Muscle layer of duodenum (tissue), 2 donors: ENCODE results near the gene SPATA7.

Source experiments
- H3K27ac ChIP-seq: one replicate; pipeline ENCODE4 v1.7.0; 2013; ENCODE audit warnings: mild to moderate bottlenecking, low read length
- H3K27me3 ChIP-seq: one replicate; pipeline ENCODE4 v1.7.0; 2013; ENCODE audit warnings: low read depth, mild to moderate bottlenecking, control low read depth, low read length
- H3K36me3 ChIP-seq, 2 donors: one replicate each; pipeline ENCODE4 v1.7.0; 2013; ENCODE audit warnings: low read length in 2 of 2, control low read depth in 1 of 2, mild to moderate bottlenecking in 1 of 2; ENCODE audit not compliant: insufficient read depth in 2 of 2, control insufficient read depth in 1 of 2
- H3K4me1 ChIP-seq, 2 donors: one replicate each; pipeline ENCODE4 v1.7.0; 2013; ENCODE audit warnings: low read length in 2 of 2, mild to moderate bottlenecking in 2 of 2, control low read depth in 1 of 2, moderate library complexity in 1 of 2; ENCODE audit not compliant: insufficient read depth in 2 of 2, control insufficient read depth in 1 of 2
- H3K4me3 ChIP-seq, 2 donors: one replicate each; pipeline ENCODE4 v1.7.0; 2013; ENCODE audit warnings: low read length in 2 of 2, low read depth in 1 of 2, mild to moderate bottlenecking in 1 of 2
- H3K9me3 ChIP-seq, 2 donors: one replicate each; pipeline ENCODE4 v1.7.0; 2013; ENCODE audit warnings: low read length in 2 of 2, control low read depth in 1 of 2, mild to moderate bottlenecking in 1 of 2; ENCODE audit not compliant: control insufficient read depth in 1 of 2
- donor health status: healthy.

The SPATA7 gene, protein sequence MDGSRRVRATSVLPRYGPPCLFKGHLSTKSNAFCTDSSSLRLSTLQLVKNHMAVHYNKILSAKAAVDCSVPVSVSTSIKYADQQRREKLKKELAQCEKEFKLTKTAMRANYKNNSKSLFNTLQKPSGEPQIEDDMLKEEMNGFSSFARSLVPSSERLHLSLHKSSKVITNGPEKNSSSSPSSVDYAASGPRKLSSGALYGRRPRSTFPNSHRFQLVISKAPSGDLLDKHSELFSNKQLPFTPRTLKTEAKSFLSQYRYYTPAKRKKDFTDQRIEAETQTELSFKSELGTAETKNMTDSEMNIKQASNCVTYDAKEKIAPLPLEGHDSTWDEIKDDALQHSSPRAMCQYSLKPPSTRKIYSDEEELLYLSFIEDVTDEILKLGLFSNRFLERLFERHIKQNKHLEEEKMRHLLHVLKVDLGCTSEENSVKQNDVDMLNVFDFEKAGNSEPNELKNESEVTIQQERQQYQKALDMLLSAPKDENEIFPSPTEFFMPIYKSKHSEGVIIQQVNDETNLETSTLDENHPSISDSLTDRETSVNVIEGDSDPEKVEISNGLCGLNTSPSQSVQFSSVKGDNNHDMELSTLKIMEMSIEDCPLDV

DNA sequence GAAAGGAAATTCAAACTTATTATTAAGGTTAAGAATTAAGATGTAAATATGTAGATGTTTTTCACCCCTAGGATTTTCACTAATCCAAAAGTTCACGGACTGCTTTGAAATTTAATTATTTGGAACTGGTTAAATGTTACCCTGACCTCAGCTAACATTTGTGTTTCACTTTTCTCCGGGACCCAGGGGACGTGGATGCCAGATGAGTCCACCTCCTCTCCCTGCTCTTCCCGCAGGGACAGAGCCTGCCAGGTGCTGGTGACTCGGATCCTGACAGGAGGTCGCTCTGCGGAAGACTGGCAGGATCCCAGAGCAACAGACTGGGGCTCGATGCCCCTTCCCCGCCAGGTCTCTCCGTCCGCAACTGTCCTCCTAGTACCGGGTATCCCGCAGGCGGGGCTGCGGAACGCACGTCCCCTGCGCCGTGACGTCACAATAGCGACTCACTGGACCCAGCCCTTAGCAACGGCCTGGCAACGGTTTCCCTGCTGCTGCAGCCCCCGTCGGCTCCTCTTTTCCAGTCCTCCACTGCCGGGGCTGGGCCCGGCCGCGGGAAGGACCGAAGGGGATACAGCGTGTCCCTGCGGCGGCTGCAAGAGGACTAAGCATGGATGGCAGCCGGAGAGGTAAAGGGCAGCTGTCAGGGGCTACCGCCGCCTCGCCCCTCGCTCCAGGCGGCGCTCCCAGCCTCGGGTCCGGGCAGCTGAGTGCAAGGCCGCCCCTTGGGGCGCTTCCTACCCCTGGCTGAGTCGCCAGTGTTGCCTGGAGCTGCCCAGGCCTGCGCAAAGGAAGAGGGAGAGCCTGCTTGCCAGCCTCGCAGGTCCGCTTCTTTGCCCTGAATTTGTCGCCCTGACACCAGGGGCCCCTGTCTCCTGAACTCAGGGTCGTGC lies at the start of gene SPATA7:
TSS of gene SPATA7 (plus strand) at position 446 of the 890 bp plus-strand sequence. CDS start at position 608, 162 bp downstream.
- no peaks in the 10 kb centered on the region for H3K9me3 ChIP-seq
- H3K4me3 ChIP-seq = peak within 1 kb of the TSS; percentile 97 to 98

DNA sequence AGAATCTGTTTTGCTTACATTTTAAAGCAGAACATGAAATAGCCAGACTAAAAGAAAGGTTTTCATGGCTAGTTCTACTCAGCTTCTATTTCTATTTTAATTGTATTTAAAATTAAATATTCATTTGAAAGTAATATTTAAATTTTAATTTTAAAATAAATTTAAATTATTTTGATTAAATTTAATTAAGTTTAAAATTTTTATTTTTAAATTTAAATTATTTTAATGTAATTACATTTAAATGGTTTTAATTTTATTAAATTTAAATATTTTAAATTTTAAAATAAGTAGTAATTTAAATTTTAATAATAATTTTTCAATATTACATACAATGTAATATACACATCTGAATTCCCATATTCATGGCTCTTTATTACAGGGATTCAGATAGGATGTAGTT lies 45.1 kb upstream of the SPATA7 start:
- Histone ChIP-seq H3K4me3 (no peak overlapping the region), H3K4me1 (no peaks in the 10 kb centered on the region), H3K27me3 (no peaks in the 10 kb centered on the region), H3K36me3 (no peaks in the 10 kb centered on the region), H3K9me3 (no peaks in the 10 kb centered on the region), H3K27ac (no peak overlapping the region)

More for the DNA sequence above, at the start of gene SPATA7:
- no peaks in the 10 kb centered on the region for H3K36me3 ChIP-seq
- peaks cover 7 to 12% of the 10 kb centered on the region in 2 donors for H3K4me1 ChIP-seq
- H3K27ac ChIP-seq = peak within 1 kb of the TSS; percentile 76
- H3K27me3 ChIP-seq = no peaks in the 10 kb centered on the region

DNA sequence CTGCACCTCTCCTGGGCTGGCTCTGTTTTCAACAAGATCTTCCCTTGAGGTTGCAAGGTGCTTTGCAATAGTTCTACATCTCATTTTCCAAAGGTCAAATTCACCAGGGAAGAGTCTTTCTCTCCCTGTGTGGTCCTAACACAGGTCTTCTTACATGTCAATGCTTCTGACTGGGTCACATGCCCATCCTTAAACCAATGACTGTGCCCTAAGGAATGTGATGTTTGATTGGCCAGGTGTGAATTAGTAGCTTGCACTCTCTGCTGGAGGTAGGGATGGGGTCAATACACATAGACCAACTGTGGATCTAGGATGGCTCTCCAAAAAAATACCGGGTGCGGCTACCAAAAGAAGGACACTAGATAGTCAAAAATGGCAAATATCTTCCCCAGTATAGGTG lies 42.5 kb upstream of the SPATA7 start:
- no peak overlapping the region for H3K27ac ChIP-seq
- H3K36me3 ChIP-seq = no peaks in the 10 kb centered on the region
- no peaks in the 10 kb centered on the region for H3K27me3 ChIP-seq
- no peaks in the 10 kb centered on the region for H3K9me3 ChIP-seq
- H3K4me1 ChIP-seq = no peaks in the 10 kb centered on the region
- no peak overlapping the region for H3K4me3 ChIP-seq

DNA sequence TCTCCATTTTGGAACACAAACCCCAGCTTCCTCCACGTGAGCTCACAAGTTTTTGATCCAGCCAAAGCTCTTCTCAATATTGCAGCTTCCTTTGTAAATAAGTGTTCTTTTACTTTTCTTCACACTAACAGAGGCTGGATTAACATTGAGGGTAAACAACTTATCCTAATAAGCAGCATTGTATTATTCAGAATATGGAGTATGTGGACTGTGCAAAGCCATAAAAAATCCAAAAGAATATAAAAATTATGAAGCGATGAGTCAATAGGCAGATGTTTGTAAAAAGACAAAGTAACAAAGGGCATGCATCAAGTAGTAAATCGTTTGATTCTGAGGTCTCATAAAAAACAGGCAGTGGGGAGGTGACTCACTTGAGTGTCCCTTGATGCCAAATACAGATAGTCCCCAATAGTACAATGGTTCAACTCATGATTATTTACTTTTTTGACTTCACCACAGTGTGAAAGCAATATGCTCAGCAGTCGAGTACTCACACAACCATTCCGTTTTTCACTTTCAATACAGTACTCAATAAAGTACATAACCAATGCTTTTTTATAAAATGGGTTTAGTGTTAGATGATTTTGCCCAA lies 39.3 kb upstream of the SPATA7 start:
- Histone ChIP-seq H3K4me1 (no peaks in the 10 kb centered on the region), H3K36me3 (no peaks in the 10 kb centered on the region), H3K27me3 (no peaks in the 10 kb centered on the region), H3K4me3 (no peak overlapping the region), H3K9me3 (no peaks in the 10 kb centered on the region), H3K27ac (no peak overlapping the region)

DNA sequence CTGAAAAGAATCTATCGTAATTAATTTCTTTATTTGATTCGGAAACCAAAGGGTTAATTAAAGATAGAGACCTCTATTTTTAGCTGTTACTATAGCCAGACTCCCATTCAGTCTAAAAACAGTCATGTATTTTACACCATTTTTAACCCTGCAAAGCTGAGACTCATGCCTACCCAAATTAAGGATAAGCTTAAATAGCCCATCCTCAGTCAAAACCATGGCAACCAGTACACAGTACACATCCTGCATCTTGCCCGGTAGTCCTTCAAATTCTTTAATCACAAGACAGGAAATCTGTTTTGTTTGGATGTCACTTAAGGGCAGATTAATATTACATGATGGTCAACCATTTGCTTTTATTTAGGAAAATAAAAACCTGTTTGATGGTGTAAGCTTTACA lies 36.9 kb upstream of the SPATA7 start:
- Histone ChIP-seq H3K27me3 (no peaks in the 10 kb centered on the region), H3K9me3 (no peaks in the 10 kb centered on the region), H3K27ac (no peak overlapping the region), H3K4me1 (no peaks in the 10 kb centered on the region), H3K36me3 (no peaks in the 10 kb centered on the region), H3K4me3 (no peak overlapping the region)

DNA sequence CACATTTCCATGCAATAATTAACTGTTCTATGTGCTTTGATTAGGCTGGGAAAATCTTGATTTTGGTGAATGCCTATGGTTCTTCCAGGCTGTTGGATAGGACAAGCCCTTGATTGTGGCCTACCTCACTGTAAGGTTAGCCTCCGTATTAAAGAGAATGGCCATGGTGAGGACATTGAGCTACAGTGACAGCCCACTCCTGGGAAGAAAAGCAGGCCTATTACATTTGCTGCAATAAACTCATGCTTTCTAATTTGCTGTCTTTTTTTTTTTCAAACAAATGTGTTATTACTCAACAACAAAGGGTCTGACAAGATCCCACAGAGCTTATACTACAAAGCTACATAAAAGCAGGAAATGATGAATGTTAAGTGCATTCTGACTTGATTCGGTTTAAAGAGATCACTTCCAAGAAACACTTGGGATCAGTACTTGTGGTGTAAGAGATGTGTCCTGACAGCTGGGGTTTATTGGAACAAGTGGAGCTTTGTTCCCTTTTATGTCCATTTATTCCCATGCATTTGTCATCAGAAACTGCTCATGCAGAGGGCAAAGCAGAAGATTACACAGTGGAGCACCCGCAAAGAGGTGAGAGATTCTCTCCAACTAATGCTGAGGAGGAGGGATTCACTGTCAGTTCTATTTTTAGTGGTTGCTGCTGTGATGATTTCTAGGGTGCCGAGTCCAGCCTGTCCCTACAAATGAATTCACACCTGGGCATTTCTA lies 33.3 kb upstream of the SPATA7 start:
- H3K27me3 ChIP-seq = no peaks in the 10 kb centered on the region
- no peak overlapping the region for H3K27ac ChIP-seq
- H3K4me1 ChIP-seq = no peaks in the 10 kb centered on the region
- no peak overlapping the region for H3K4me3 ChIP-seq
- H3K36me3 ChIP-seq = no peaks in the 10 kb centered on the region
- H3K9me3 ChIP-seq = no peaks in the 10 kb centered on the region

DNA sequence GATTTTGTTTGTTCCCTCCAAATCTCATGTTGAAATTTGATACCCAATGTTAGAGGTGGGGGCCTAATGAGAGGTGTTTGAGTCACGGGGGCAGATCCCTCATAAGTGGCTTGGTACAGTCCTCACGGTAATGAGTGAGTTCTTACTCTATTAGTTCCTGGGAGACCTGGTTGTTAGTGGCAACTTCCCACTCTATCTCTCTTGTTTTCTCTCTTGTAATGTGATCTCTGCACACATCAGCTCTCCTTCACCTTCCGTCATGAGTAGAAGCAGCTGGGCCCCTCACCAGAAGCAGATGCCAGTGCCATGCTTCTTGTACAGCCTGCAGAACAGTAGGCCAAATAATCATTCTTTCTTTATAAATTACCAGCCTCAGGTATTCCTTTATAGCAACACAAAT lies 32.8 kb upstream of the SPATA7 start:
- no peaks in the 10 kb centered on the region for H3K9me3 ChIP-seq
- H3K27me3 ChIP-seq = no peaks in the 10 kb centered on the region
- no peak overlapping the region for H3K4me3 ChIP-seq
- no peaks in the 10 kb centered on the region for H3K4me1 ChIP-seq
- no peak overlapping the region for H3K27ac ChIP-seq
- H3K36me3 ChIP-seq = no peaks in the 10 kb centered on the region

DNA sequence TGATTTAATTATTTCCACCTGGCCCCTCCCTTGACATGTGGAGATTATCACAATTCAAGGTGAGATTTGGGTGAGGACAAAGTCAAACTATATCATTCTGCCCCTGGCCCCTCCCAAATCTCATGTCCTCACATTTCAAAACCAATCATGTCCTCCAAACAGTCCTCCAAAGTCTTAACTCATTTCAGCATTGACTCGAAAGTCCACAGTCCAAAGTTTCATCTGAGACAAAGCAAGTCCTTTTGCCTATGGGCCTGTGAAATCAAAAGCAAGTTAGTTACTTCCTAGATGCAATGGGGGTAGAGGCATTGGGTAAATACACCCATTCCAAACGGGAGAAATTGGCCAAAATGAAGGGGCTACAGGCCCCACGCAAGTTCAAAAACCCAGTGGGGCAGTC lies 31.1 kb upstream of the SPATA7 start:
- Histone ChIP-seq H3K4me3 (no peak overlapping the region), H3K27ac (no peak overlapping the region), H3K4me1 (no peaks in the 10 kb centered on the region), H3K27me3 (no peaks in the 10 kb centered on the region), H3K36me3 (no peaks in the 10 kb centered on the region), H3K9me3 (no peaks in the 10 kb centered on the region)

DNA sequence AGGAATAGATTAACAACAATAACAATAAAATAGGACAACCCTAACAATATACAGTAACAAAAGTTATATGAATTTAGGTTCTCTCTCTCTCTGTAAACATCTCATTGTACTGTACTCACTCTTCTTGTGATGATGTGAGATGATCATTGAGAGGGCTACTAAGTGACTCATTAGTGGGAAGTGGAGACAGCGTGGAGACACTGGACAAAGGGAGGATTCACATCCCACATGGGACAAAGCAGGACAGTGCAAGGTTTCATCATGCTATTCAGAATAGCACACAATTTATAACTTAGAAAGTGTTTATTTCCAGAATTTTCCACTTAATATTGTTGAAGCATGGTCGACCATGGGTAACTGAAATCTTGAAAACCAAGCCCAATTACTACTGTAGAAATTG lies 26.0 kb upstream of the SPATA7 start:
- H3K4me1 ChIP-seq = no peaks in the 10 kb centered on the region
- no peak overlapping the region for H3K4me3 ChIP-seq
- H3K27ac ChIP-seq = no peak overlapping the region
- no peaks in the 10 kb centered on the region for H3K36me3 ChIP-seq
- no peaks in the 10 kb centered on the region for H3K9me3 ChIP-seq
- H3K27me3 ChIP-seq = no peaks in the 10 kb centered on the region

DNA sequence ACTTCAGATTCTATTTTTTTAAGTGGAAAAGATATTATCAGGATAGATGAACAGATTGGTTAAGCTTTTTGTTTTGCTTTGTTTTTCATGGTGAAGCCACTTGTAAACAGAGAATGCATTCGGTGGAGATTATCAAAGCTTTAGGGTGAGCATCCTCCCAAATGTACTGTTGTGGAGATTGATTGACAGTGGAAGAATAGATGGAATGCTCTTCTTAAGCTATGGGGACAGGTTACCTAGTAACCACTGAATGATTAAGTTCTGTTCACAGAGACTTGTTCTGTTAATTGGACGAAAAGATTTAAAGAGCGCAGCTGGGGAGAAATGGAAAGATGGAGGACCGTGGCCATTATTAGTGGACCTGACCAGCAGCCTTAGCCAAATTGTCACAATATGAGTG lies 21.8 kb upstream of the SPATA7 start:
- H3K36me3 ChIP-seq = no peaks in the 10 kb centered on the region
- no peak overlapping the region for H3K27ac ChIP-seq
- H3K4me1 ChIP-seq = no peaks in the 10 kb centered on the region
- no peak overlapping the region for H3K4me3 ChIP-seq
- H3K27me3 ChIP-seq = no peaks in the 10 kb centered on the region
- no peaks in the 10 kb centered on the region for H3K9me3 ChIP-seq
